Measurements from ENCODE around the gene LEFTY1. TPM values are rescaled to one million over a fixed set of nuclear protein-coding genes. Genes with fewer than 3 reads are reported as not detected.

LEFTY1 gene
- total RNA-seq, 1 experiment from 2014 or later: 0.64 TPM

GRCh38 chr1:225846331-225847310 lies 42.3 kb downstream of the LEFTY1 start:
- DNase-seq (ENCODE audit: low read depth, low spot score) (no peak), ATAC-seq (no peak)
- no peaks in the 10 kb centered on the region for H3K27me3 ChIP-seq (ENCODE audit: insufficient read depth, low read length)
- peaks cover 0 to 4% of the 10 kb centered on the region in 2 experiments; a peak in 2 of 4 replicates for H3K36me3 ChIP-seq (ENCODE audit: control insufficient read depth in 1 of 2, insufficient read depth in 2 of 2, low read length in 2 of 2)
- no peak overlapping the region for H3K27ac ChIP-seq (ENCODE audit: low read depth, low read length)
- CTCF ChIA-PET: interaction anchor here (2.0 kb wide), 1 partner anchor 372 kb away, joined by 8 read pairs; no protein-coding TSS in a partner anchor
- H3K79me2 ChIP-seq (ENCODE audit: insufficient read depth, low read length): no peaks in the 10 kb centered on the region
- no peaks in the 10 kb centered on the region for H4K20me1 ChIP-seq (ENCODE audit: insufficient read depth)
- H3K4me3 ChIP-seq (replicated peaks in 1 of 2; ENCODE audit: low read depth in 1 of 2, low read length in 2 of 2): no peak overlapping the region
- POLR2A ChIA-PET: no interaction called here
- intact Hi-C loops (cut with micrococcal nuclease): loop anchor here (2.0 to 10.0 kb wide), 2 partner anchors 64 to 292 kb away; no protein-coding TSS in a partner anchor
- no peaks in the 10 kb centered on the region for H3K9me2 ChIP-seq (ENCODE audit: insufficient read depth)
- H3K9me3 ChIP-seq (ENCODE audit: control insufficient read depth in 1 of 2, insufficient read depth in 1 of 2, low read depth in 1 of 2, low read length in 2 of 2): no peaks in the 10 kb centered on the region
- no peak overlapping the region for H2AFZ ChIP-seq (ENCODE audit: low read depth, low read length, poor library complexity, severe bottlenecking)
- no TSS peak for BruUV-seq (replicated peaks)
- 0 out of 4 replicates have a peak, but pooled peaks cover 0 to 3% of the 10 kb centered on the region in 2 experiments for H3K4me1 ChIP-seq (ENCODE audit: control insufficient read depth in 1 of 2, insufficient read depth in 2 of 2, low read length in 2 of 2)
- H3K4me2 ChIP-seq (ENCODE audit: low read length): no peak overlapping the region
- RAD21 ChIA-PET (ENCODE audit: low non-redundant PET in 1 of 2, low total read pairs in 2 of 2, uncharacterized antibody in 2 of 2, unreplicated experiment in 2 of 2): interaction anchor here in 1 of 2 experiments (1.3 kb wide), 1 partner anchor 69 kb away, joined by 3 read pairs; the partner anchor contains the start of gene SRP9
- H3K9ac ChIP-seq (ENCODE audit: low read length): no peak overlapping the region
- no peak for TF ChIP-seq RAD21 (IDR thresholded peaks at IDR 0.05; ENCODE audit: low read depth)
- no peak for TF ChIP-seq ZFX (IDR thresholded peaks at IDR 0.05)
- no peak for TF ChIP-seq SRF (IDR thresholded peaks at IDR 0.05; ENCODE audit: low read depth)

- no peaks in the 10 kb centered on the region for H3K9me3 ChIP-seq (ENCODE audit: control insufficient read depth in 1 of 2, insufficient read depth in 1 of 2, low read depth in 1 of 2, low read length in 2 of 2)
- no peaks in the 10 kb centered on the region for H3K9me2 ChIP-seq (ENCODE audit: insufficient read depth)
- 0 out of 4 replicates have a peak, but pooled peaks cover 0 to 3% of the 10 kb centered on the region in 2 experiments for H3K4me1 ChIP-seq (ENCODE audit: control insufficient read depth in 1 of 2, insufficient read depth in 2 of 2, low read length in 2 of 2)
- no peaks in the 10 kb centered on the region for H3K27me3 ChIP-seq (ENCODE audit: insufficient read depth, low read length)
- no peak overlapping the region for H2AFZ ChIP-seq (ENCODE audit: low read depth, low read length, poor library complexity, severe bottlenecking)
- H3K27ac ChIP-seq (ENCODE audit: low read depth, low read length): no peak overlapping the region; the same call in 1 of the 2 replicates
- no peak overlapping the region for H3K9ac ChIP-seq (ENCODE audit: low read length)
- H3K4me3 ChIP-seq (replicated peaks in 1 of 2; ENCODE audit: low read depth in 1 of 2, low read length in 2 of 2): no peak overlapping the region
- H3K36me3 ChIP-seq (ENCODE audit: control insufficient read depth in 1 of 2, insufficient read depth in 2 of 2, low read length in 2 of 2): peaks cover 0 to 4% of the 10 kb centered on the region in 2 experiments; a peak in 2 of 4 replicates
- H3K4me2 ChIP-seq (ENCODE audit: low read length): no peak overlapping the region
- H4K20me1 ChIP-seq (ENCODE audit: insufficient read depth): no peaks in the 10 kb centered on the region
- DNase-seq (ENCODE audit: low read depth, low spot score): peak; percentile 61
- POLR2A ChIA-PET: no interaction called here
- intact Hi-C loops (cut with micrococcal nuclease): loop anchor here (1.0 to 10.0 kb wide), 5 partner anchors 37 to 370 kb away; partner anchors contain the start of genes SRP9 and TMEM63A
- no TSS peak for BruUV-seq (replicated peaks)
- no peaks in the 10 kb centered on the region for H3K79me2 ChIP-seq (ENCODE audit: insufficient read depth, low read length)
- CTCF ChIA-PET: interaction anchor here (2.0 kb wide), 1 partner anchor 371 kb away, joined by 8 read pairs; no protein-coding TSS in a partner anchor
- peak; percentile 94 for ATAC-seq
- RAD21 ChIA-PET (ENCODE audit: low non-redundant PET in 1 of 2, low total read pairs in 2 of 2, uncharacterized antibody in 2 of 2, unreplicated experiment in 2 of 2): interaction anchor here (0.6 to 1.3 kb wide), 2 partner anchors 68 to 444 kb away, joined by 3 read pairs; partner anchors contain the start of gene SRP9 (in 1 of the 2)
- 0 out of 2 replicates have a peak, but pooled peaks have one; percentile 18 for TF ChIP-seq POLR2AphosphoS5 (IDR thresholded peaks at IDR 0.05; ENCODE audit: low read depth, low read length)
- no peak for TF ChIP-seq CBX3 (IDR thresholded peaks at IDR 0.05; ENCODE audit: low read depth)
- TF ChIP-seq REST (IDR thresholded peaks at IDR 0.05; ENCODE audit: low read depth): no peak
- no peak for TF ChIP-seq ZBTB33 (IDR thresholded peaks at IDR 0.05; ENCODE audit: extremely low read depth, insufficient replicate concordance, low read length)
- no peak for TF ChIP-seq SIN3A (IDR thresholded peaks at IDR 0.05; ENCODE audit: low read depth)
- TF ChIP-seq JUND (IDR thresholded peaks at IDR 0.05): no peak
- TF ChIP-seq TCF7L2 (IDR thresholded peaks at IDR 0.05; ENCODE audit: borderline replicate concordance, extremely low read depth, insufficient read depth, insufficient read length): no peak
- TF ChIP-seq SP1 (IDR thresholded peaks at IDR 0.05; ENCODE audit: low read depth): 0 out of 2 replicates have a peak, but pooled peaks have one; percentile 30
These were observed 43.2 kb downstream of the LEFTY1 start for GRCh38 chr1:225845571-225846259.

Measured in HCT116 (cell line).